Ishikawa (cell line): ENCODE measurements around the gene FCN1.

Experiments
- EP300 ChIP-seq: IDR thresholded peaks from 2 replicates; pipeline ENCODE4 v1.6.1; 2012; ENCODE audit warnings: borderline replicate concordance
- NFIC ChIP-seq: IDR thresholded peaks from 2 replicates; pipeline ENCODE4 v1.6.1; 2012
- TAF1 ChIP-seq: IDR thresholded peaks from 2 replicates; pipeline ENCODE4 v1.6.1; 2012; ENCODE audit warnings: low read depth, mild to moderate bottlenecking
- YY1 ChIP-seq: IDR thresholded peaks from 2 replicates; pipeline ENCODE4 v1.6.1; 2012; ENCODE audit warnings: low read depth
- TF ChIP-seq, protein P1 (sequence below): IDR thresholded peaks from 2 replicates; pipeline ENCODE4 v1.6.1; 2012; ENCODE audit warnings: low read depth, mild to moderate bottlenecking
- TF ChIP-seq, protein P2 (sequence below): IDR thresholded peaks from 2 replicates; pipeline ENCODE4 v1.6.1; 2012

DNA sequence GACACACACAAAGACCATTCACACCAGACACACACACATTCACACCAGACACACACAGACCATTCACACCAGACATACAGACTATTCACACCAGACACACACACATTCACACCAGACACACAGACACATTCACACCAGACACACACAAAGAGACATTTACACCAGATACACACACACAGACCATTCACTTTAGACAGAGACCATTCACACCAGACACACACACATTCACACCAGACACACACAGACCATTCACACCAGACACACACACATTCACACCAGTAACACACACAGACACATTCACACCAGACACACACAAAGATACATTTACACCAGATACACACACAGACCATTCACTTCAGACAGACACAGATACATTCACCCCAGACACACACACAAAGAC is 29.0 kb upstream of the FCN1 start:
- TF ChIP-seq, protein P1, sequence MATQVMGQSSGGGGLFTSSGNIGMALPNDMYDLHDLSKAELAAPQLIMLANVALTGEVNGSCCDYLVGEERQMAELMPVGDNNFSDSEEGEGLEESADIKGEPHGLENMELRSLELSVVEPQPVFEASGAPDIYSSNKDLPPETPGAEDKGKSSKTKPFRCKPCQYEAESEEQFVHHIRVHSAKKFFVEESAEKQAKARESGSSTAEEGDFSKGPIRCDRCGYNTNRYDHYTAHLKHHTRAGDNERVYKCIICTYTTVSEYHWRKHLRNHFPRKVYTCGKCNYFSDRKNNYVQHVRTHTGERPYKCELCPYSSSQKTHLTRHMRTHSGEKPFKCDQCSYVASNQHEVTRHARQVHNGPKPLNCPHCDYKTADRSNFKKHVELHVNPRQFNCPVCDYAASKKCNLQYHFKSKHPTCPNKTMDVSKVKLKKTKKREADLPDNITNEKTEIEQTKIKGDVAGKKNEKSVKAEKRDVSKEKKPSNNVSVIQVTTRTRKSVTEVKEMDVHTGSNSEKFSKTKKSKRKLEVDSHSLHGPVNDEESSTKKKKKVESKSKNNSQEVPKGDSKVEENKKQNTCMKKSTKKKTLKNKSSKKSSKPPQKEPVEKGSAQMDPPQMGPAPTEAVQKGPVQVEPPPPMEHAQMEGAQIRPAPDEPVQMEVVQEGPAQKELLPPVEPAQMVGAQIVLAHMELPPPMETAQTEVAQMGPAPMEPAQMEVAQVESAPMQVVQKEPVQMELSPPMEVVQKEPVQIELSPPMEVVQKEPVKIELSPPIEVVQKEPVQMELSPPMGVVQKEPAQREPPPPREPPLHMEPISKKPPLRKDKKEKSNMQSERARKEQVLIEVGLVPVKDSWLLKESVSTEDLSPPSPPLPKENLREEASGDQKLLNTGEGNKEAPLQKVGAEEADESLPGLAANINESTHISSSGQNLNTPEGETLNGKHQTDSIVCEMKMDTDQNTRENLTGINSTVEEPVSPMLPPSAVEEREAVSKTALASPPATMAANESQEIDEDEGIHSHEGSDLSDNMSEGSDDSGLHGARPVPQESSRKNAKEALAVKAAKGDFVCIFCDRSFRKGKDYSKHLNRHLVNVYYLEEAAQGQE: no peak
- TF ChIP-seq, protein P2, sequence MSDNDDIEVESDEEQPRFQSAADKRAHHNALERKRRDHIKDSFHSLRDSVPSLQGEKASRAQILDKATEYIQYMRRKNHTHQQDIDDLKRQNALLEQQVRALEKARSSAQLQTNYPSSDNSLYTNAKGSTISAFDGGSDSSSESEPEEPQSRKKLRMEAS: no peak
- TF ChIP-seq YY1: no peak
- TF ChIP-seq TAF1: no peak
- TF ChIP-seq EP300: no peak
- no peak for TF ChIP-seq NFIC
